Measurements from ENCODE around the gene PPP1R37.
A peak's percentile ranks its signal among the peaks of the same experiment; 100 is the strongest.

The PPP1R37 gene

GRCh38 chr19:45125360-45125759 is 32.4 kb downstream of the PPP1R37 start:
- in situ Hi-C loops (cut with HindIII; ENCODE audit: low sequenced_read_pairs): no loop called here
- no peak overlapping the region for H3K4me3 ChIP-seq (ENCODE audit: low read depth, low read length)

DNA sequence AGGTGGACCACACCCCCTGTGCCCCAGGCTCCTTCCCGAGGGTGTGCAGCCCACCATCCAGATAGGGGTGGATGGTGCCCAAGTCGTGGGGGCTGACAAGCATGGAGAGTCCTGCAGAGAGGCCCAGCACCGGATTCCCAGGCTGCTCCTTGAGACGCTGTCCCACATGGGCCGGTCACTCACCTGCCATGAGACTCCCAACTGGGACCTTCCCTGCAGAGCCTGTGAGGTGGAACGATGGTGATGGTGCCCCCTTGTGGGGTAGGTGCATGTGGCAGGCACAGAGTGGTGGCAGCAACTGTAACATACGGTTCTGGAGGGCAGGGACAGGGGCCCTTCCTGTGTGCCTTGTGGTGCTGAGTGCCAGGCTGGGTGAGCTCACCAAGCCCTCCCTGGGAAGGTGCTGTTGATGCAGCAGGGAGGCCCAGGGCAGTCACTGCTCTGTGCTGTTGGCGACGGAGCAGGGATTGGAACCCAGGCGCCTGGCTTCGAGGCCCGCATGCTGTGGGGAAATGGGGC is 33.1 kb downstream of the PPP1R37 start:
- TF ChIP-seq CTCF (IDR thresholded peaks at IDR 0.05; ENCODE audit: low read depth, low read length): peak; percentile 85
- peak; percentile 37 for DNase-seq (ENCODE audit: low read depth, low spot score)
- in situ Hi-C loops (cut with HindIII; ENCODE audit: low sequenced_read_pairs): no loop called here
- H3K4me3 ChIP-seq (ENCODE audit: low read depth, low read length): no peak overlapping the region

More at GRCh38 chr19:45125360-45125759, 32.4 kb downstream of the PPP1R37 start:
- TF ChIP-seq CTCF (IDR thresholded peaks at IDR 0.05; ENCODE audit: low read depth, low read length): no peak
- no peak for DNase-seq (ENCODE audit: low read depth, low spot score)

- no peak for DNase-seq (ENCODE audit: low read depth, low spot score)
- in situ Hi-C loops (cut with HindIII; ENCODE audit: low sequenced_read_pairs): no loop called here
These were observed 33.7 kb downstream of the PPP1R37 start for GRCh38 chr19:45126654-45127053.

DNA sequence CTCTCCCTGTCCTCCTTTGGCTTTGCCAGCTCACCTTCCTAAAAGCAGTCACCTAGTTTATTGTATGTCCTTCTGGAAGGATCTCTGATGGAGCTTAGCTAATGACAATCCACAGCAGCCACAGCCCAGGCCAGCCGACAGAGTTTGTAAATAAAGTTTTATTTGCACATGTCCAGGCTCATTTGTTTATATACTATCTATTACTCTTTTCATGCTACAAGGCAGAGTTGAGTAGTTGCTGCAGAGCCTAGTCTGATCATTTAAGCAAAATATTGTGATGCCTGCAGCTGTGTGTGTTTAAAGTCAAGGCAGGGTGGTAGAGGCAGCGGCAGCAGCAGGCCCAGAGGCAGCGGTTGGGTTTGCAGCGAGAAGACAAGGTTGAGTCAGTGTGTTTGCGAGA is 35.2 kb downstream of the PPP1R37 start:
- TF ChIP-seq CTCF (IDR thresholded peaks at IDR 0.05; ENCODE audit: low read depth, low read length): no peak
- no peak overlapping the region for H3K4me3 ChIP-seq (ENCODE audit: low read depth, low read length)
- no peak for DNase-seq (ENCODE audit: low read depth, low spot score)
- in situ Hi-C loops (cut with HindIII; ENCODE audit: low sequenced_read_pairs): no loop called here

More at GRCh38 chr19:45126654-45127053, 33.7 kb downstream of the PPP1R37 start:
- TF ChIP-seq CTCF (IDR thresholded peaks at IDR 0.05; ENCODE audit: low read depth, low read length): no peak
- no peak overlapping the region for H3K4me3 ChIP-seq (ENCODE audit: low read depth, low read length)

DNA sequence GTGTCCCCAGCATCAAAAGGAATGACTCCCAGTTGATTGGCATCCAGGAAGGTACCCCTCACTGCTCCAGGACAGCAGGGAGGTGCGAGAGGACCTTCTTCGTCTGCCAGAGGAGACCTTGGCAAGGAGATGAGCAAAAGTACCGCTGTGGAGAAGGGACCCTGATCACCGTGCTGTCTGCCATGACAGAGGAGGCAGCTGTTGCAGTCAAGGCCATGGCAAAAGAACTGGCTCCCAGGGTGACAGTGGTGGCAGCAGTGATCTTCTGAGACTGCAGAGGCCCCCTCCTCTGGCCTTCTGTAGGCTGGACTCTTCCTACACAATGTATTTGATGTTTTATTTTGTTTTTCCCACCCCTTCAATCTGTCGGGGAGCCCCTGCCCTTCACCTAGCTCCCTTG is 35.8 kb downstream of the PPP1R37 start:
- no peak overlapping the region for H3K4me3 ChIP-seq (ENCODE audit: low read depth, low read length)
- no peak for DNase-seq (ENCODE audit: low read depth, low spot score)
- TF ChIP-seq CTCF (IDR thresholded peaks at IDR 0.05; ENCODE audit: low read depth, low read length): no peak
- in situ Hi-C loops (cut with HindIII; ENCODE audit: low sequenced_read_pairs): no loop called here

GRCh38 chr19:45130236-45130635 is 37.3 kb downstream of the PPP1R37 start:
- DNase-seq (ENCODE audit: low read depth, low spot score): no peak
- in situ Hi-C loops (cut with HindIII; ENCODE audit: low sequenced_read_pairs): no loop called here
- no peak for TF ChIP-seq CTCF (IDR thresholded peaks at IDR 0.05; ENCODE audit: low read depth, low read length)
- no peak overlapping the region for H3K4me3 ChIP-seq (ENCODE audit: low read depth, low read length)
